Tibial artery (tissue), 4 donors: ENCODE data around the gene RAB11FIP3.

Source experiments
- DNase-seq, 2 donors: peaks; one replicate each; pipeline ENCODE4 v3.0.0-alpha.2; 2019
- H3K27ac ChIP-seq, 2 donors: fragments of 200-600 bp; sonication (generic) in 1 of 2; 1 replicate in 1 of 2; 2 replicates in 1 of 2; pipeline ENCODE4 v1.5.1; 2018 to 2019; ENCODE audit warnings: mild to moderate bottlenecking in 1 of 2
- H3K27me3 ChIP-seq, 2 donors: fragments of 200-600 bp; sonication (generic) in 1 of 2; one replicate each; pipeline versions ENCODE4 v1.5.1 to v1.6.0; 2016 to 2019
- H3K36me3 ChIP-seq, 3 donors: fragments of 200-600 bp; sonication (generic) in 2 of 3; one replicate each; pipeline ENCODE4 v1.5.1; 2016 to 2019; ENCODE audit warnings: mild to moderate bottlenecking in 2 of 3
- H3K4me1 ChIP-seq, 4 donors: fragments of 200-600 bp; sonication (generic) in 2 of 4; 1 replicate in 3 of 4; 2 replicates in 1 of 4; pipeline ENCODE4 v1.5.1; 2016 to 2019
- H3K4me3 ChIP-seq, 2 donors: fragments of 200-600 bp; sonication (generic) in 1 of 2; 1 replicate in 1 of 2; 2 replicates in 1 of 2; pipeline ENCODE4 v1.5.1; 2018 to 2019; ENCODE audit warnings: mild to moderate bottlenecking in 2 of 2
- H3K9me3 ChIP-seq, 3 donors: fragments of 200-600 bp; sonication (generic) in 1 of 3; one replicate each; pipeline ENCODE4 v1.5.1; 2016 to 2019
- intact Hi-C: fragments of 100-400 bp; cut with DNase I; formaldehyde crosslinking; loops from one replicate; pipeline ENCODE4 v1.15.0; 2023; ENCODE audit warnings: low total_unique reads
- TF ChIP-seq, protein P1 (sequence below), 2 experiments: fragments of 200-600 bp in 1 of 2; fragments of 450-650 bp in 1 of 2; IDR thresholded peaks; one replicate each; pipeline ENCODE4 v1.5.1; 2017 to 2019; ENCODE audit warnings: antibody characterized with exemption in 2 of 2, mild to moderate bottlenecking in 1 of 2, moderate library complexity in 1 of 2

Gene RAB11FIP3

GRCh38 chr16:543301-544164 is 118.1 kb downstream of the RAB11FIP3 start:
- Histone ChIP-seq H3K4me1 (no peaks in the 10 kb centered on the region), H3K9me3 (no peaks in the 10 kb centered on the region), H3K27ac (no peak overlapping the region), H3K4me3 (no peak overlapping the region), H3K27me3 (no peaks in the 10 kb centered on the region), H3K36me3 (peaks cover 0 to 55% (median 11%) of the 10 kb centered on the region in 3 donors)
- TF ChIP-seq, protein P1, sequence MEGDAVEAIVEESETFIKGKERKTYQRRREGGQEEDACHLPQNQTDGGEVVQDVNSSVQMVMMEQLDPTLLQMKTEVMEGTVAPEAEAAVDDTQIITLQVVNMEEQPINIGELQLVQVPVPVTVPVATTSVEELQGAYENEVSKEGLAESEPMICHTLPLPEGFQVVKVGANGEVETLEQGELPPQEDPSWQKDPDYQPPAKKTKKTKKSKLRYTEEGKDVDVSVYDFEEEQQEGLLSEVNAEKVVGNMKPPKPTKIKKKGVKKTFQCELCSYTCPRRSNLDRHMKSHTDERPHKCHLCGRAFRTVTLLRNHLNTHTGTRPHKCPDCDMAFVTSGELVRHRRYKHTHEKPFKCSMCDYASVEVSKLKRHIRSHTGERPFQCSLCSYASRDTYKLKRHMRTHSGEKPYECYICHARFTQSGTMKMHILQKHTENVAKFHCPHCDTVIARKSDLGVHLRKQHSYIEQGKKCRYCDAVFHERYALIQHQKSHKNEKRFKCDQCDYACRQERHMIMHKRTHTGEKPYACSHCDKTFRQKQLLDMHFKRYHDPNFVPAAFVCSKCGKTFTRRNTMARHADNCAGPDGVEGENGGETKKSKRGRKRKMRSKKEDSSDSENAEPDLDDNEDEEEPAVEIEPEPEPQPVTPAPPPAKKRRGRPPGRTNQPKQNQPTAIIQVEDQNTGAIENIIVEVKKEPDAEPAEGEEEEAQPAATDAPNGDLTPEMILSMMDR (IDR thresholded peaks at IDR 0.05): no peak
- intact Hi-C loops: no loop called here
- no peak for DNase-seq

- Histone ChIP-seq H3K4me3 (no peak overlapping the region), H3K27me3 (no peaks in the 10 kb centered on the region), H3K36me3 (peaks cover 0 to 62% (median 21%) of the 10 kb centered on the region in 3 donors), H3K27ac (no peak overlapping the region), H3K9me3 (no peaks in the 10 kb centered on the region), H3K4me1 (no peaks in the 10 kb centered on the region)
- intact Hi-C loops: no loop called here
- no peak for DNase-seq
- TF ChIP-seq, protein P1 (IDR thresholded peaks at IDR 0.05): no peak
Measured at GRCh38 chr16:544517-544916, 119.1 kb downstream of the RAB11FIP3 start.

- TF ChIP-seq, protein P1 (IDR thresholded peaks at IDR 0.05): peak; percentile 22 to 26
- peaks cover 10 to 69% (median 36%) of the 10 kb centered on the region in 3 donors for H3K36me3 ChIP-seq
- no peak overlapping the region for H3K27ac ChIP-seq
- peak in 1 of 2 donors; percentile 45 for DNase-seq
- no peaks in the 10 kb centered on the region for H3K9me3 ChIP-seq
- H3K4me3 ChIP-seq: no peak overlapping the region
- intact Hi-C loops: no loop called here
- H3K4me1 ChIP-seq: no peaks in the 10 kb centered on the region
- no peaks in the 10 kb centered on the region for H3K27me3 ChIP-seq
Measured at GRCh38 chr16:546909-547770, 121.7 kb downstream of the RAB11FIP3 start.

- intact Hi-C loops: no loop called here
Measured at GRCh38 chr16:548586-548985, 123.1 kb downstream of the RAB11FIP3 start.

GRCh38 chr16:549544-550263 is 124.3 kb downstream of the RAB11FIP3 start:
- Histone ChIP-seq H3K36me3 (peaks cover 13 to 89% (median 51%) of the 10 kb centered on the region in 3 donors), H3K4me1 (no peaks in the 10 kb centered on the region), H3K9me3 (no peaks in the 10 kb centered on the region), H3K27me3 (no peaks in the 10 kb centered on the region), H3K4me3 (no peak overlapping the region), H3K27ac (no peak overlapping the region)
- TF ChIP-seq, protein P1 (IDR thresholded peaks at IDR 0.05): no peak
- intact Hi-C loops: no loop called here
- DNase-seq: no peak

More at GRCh38 chr16:548586-548985, 123.1 kb downstream of the RAB11FIP3 start:
- no peaks in the 10 kb centered on the region for H3K4me1 ChIP-seq
- TF ChIP-seq, protein P1 (IDR thresholded peaks at IDR 0.05): no peak
- DNase-seq: no peak
- H3K36me3 ChIP-seq: peaks cover 13 to 83% (median 49%) of the 10 kb centered on the region in 3 donors
- no peak overlapping the region for H3K27ac ChIP-seq
- H3K9me3 ChIP-seq: no peaks in the 10 kb centered on the region
- no peak overlapping the region for H3K4me3 ChIP-seq
- H3K27me3 ChIP-seq: no peaks in the 10 kb centered on the region
